ENCODE data around the gene OR2B2.
A peak's percentile ranks its signal among the peaks of the same experiment; 100 is the strongest.

Gene OR2B2

DNA sequence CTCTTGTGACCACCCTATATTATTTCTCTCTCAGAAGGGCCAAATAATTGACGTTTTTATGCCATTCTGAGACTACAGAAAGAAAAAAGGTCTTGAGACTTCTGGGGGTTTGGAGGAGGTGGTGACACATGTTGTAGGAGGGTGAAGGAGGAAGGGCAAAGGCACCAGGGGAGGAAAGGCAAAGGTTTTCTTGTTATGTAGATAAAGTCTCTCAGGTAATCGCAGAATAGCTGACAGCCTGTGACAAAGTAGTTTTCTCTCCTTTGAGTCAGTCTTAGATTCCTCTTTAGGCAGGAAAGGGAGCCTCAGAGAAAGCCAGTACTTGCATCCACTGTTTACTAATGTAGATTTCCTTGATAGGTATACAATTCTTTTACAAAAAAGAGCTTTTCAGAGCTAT lies 23.6 kb downstream of the OR2B2 start:
- Histone ChIP-seq H3K27me3 (ENCODE audit: control insufficient read depth in 5 of 5, insufficient read depth in 4 of 5, low read length in 5 of 5) (peaks cover 14 to 44% (median 18%) of the 10 kb centered on the region in 5 donors), H3K9me3 (ENCODE audit: control insufficient read depth in 5 of 5, low read length in 5 of 5) (no peaks in the 10 kb centered on the region)

DNA sequence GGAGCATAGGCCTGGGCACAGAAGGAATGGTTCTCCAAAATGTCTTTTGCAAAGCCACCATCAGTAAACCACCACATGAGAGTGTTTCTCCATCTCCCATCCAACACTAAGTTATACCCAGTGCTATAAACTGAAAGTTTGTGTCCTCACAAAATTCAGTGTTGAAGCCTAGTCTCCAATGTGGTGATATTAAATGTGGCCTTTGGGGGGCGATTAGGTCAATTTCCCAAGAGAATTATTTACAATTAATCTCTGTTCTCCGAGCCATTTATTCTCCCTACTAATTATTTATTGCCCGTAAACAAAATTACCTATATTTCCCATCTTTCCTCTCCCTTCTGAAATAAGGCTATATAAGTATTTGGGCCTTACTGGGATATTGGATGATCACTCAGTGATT lies 26.1 kb downstream of the OR2B2 start:
- Histone ChIP-seq H3K4me1 (ENCODE audit: control insufficient read depth in 5 of 5, insufficient read depth in 5 of 5, low read length in 5 of 5) (peaks cover 0 to 11% (median 8%) of the 10 kb centered on the region in 5 donors), H3K4me3 (ENCODE audit: low read depth in 1 of 5, low read length in 5 of 5) (no peak overlapping the region), H3K9me3 (ENCODE audit: control insufficient read depth in 5 of 5, low read length in 5 of 5) (no peaks in the 10 kb centered on the region), H3K27ac (ENCODE audit: low read depth, low read length) (no peak overlapping the region), H3K9ac (ENCODE audit: low read length in 5 of 5) (no peak overlapping the region), H3K27me3 (ENCODE audit: control insufficient read depth in 5 of 5, insufficient read depth in 4 of 5, low read length in 5 of 5) (peaks cover 6 to 24% (median 12%) of the 10 kb centered on the region in 5 donors), H3K36me3 (ENCODE audit: control insufficient read depth in 5 of 5, insufficient read depth in 5 of 5, low read length in 5 of 5) (no peaks in the 10 kb centered on the region)

More for the DNA sequence above, 23.6 kb downstream of the OR2B2 start:
- Histone ChIP-seq H3K9ac (ENCODE audit: low read length in 5 of 5) (no peak overlapping the region), H3K36me3 (ENCODE audit: control insufficient read depth in 5 of 5, insufficient read depth in 5 of 5, low read length in 5 of 5) (no peaks in the 10 kb centered on the region), H3K27ac (ENCODE audit: low read depth, low read length) (no peak overlapping the region), H3K4me1 (ENCODE audit: control insufficient read depth in 5 of 5, insufficient read depth in 5 of 5, low read length in 5 of 5) (peaks cover 0 to 27% (median 21%) of the 10 kb centered on the region in 5 donors), H3K4me3 (ENCODE audit: low read depth in 1 of 5, low read length in 5 of 5) (no peak overlapping the region)

DNA sequence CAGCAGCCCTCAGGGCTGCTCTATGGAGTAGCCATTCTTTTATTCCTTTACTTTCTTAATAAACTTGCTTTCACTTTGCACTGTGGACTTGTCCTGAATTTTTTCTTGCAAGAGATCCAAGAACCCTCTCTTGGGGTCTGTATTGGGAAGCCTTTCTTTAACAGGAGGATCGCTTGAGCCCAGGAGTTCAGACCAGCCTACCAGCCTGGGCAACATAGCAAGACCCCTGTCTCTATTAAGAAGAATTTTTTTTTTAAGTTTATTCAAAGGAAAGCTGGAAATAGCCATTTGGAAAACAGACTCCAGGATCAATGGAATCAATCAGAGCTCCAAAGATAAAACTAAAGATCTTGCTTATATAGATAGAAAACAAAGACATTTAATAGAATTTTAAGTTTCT lies 29.1 kb downstream of the OR2B2 start:
- Histone ChIP-seq H3K36me3 (ENCODE audit: control insufficient read depth in 5 of 5, insufficient read depth in 5 of 5, low read length in 5 of 5) (no peaks in the 10 kb centered on the region), H3K9ac (ENCODE audit: low read length in 5 of 5) (no peak overlapping the region), H3K27me3 (ENCODE audit: control insufficient read depth in 5 of 5, insufficient read depth in 4 of 5, low read length in 5 of 5) (peaks cover 0 to 3% (median 3%) of the 10 kb centered on the region in 5 donors), H3K4me3 (ENCODE audit: low read depth in 1 of 5, low read length in 5 of 5) (no peak overlapping the region), H3K4me1 (ENCODE audit: control insufficient read depth in 5 of 5, insufficient read depth in 5 of 5, low read length in 5 of 5) (no peaks in the 10 kb centered on the region), H3K9me3 (ENCODE audit: control insufficient read depth in 5 of 5, low read length in 5 of 5) (no peaks in the 10 kb centered on the region), H3K27ac (ENCODE audit: low read depth, low read length) (no peak overlapping the region)

DNA sequence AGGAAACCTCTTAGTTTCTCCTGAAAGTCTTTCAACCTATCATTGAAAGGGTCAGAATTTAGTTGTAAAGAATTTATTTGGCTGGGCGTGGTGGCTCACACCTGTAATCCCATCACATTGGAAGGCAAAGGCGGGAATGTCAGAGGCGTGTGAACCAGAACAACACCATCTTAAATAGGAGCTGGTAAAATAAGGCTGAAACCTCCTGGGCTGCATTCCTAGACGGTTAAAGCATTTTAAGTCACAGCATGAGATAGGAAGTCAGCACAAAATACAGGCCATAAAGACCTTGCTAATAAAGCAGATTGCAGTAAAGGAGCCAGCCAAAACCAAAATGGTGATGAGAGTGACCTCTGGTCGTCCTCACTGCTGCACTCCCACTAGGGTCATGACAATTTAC lies 29.6 kb downstream of the OR2B2 start:
- H3K4me1 ChIP-seq (ENCODE audit: control insufficient read depth in 5 of 5, insufficient read depth in 5 of 5, low read length in 5 of 5): no peaks in the 10 kb centered on the region
- no peaks in the 10 kb centered on the region for H3K9me3 ChIP-seq (ENCODE audit: control insufficient read depth in 5 of 5, low read length in 5 of 5)
- no peaks in the 10 kb centered on the region for H3K27me3 ChIP-seq (ENCODE audit: control insufficient read depth in 5 of 5, insufficient read depth in 4 of 5, low read length in 5 of 5)
- no peaks in the 10 kb centered on the region for H3K36me3 ChIP-seq (ENCODE audit: control insufficient read depth in 5 of 5, insufficient read depth in 5 of 5, low read length in 5 of 5)
- no peak overlapping the region for H3K4me3 ChIP-seq (ENCODE audit: low read depth in 1 of 5, low read length in 5 of 5)
- no peak overlapping the region for H3K27ac ChIP-seq (ENCODE audit: low read depth, low read length)
- H3K9ac ChIP-seq (ENCODE audit: low read length in 5 of 5): no peak overlapping the region

DNA sequence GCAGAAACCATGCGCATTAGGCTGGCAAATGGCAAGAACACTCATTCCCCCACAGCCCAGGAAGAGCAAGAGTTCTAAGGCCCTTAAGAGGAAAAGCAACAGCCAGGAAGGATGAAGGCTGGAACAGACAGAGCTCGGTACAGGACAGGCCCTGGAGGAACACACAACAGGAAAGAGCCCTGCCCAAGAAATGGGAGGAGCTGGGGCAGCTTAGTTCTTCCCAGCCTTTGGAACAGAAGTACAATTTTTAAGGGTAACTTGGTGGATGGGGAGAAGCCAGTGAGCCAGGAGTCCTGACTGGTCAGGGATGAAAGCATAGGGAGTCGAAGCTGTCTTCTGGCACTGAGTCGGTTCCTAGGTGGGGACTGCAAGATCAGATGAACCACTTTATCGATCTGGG lies 32.4 kb downstream of the OR2B2 start:
- Histone ChIP-seq H3K4me3 (ENCODE audit: low read depth in 1 of 5, low read length in 5 of 5) (no peak overlapping the region), H3K9me3 (ENCODE audit: control insufficient read depth in 5 of 5, low read length in 5 of 5) (no peaks in the 10 kb centered on the region), H3K9ac (ENCODE audit: low read length in 5 of 5) (no peak overlapping the region), H3K36me3 (ENCODE audit: control insufficient read depth in 5 of 5, insufficient read depth in 5 of 5, low read length in 5 of 5) (no peaks in the 10 kb centered on the region), H3K4me1 (ENCODE audit: control insufficient read depth in 5 of 5, insufficient read depth in 5 of 5, low read length in 5 of 5) (no peaks in the 10 kb centered on the region), H3K27me3 (ENCODE audit: control insufficient read depth in 5 of 5, insufficient read depth in 4 of 5, low read length in 5 of 5) (no peaks in the 10 kb centered on the region), H3K27ac (ENCODE audit: low read depth, low read length) (no peak overlapping the region)

DNA sequence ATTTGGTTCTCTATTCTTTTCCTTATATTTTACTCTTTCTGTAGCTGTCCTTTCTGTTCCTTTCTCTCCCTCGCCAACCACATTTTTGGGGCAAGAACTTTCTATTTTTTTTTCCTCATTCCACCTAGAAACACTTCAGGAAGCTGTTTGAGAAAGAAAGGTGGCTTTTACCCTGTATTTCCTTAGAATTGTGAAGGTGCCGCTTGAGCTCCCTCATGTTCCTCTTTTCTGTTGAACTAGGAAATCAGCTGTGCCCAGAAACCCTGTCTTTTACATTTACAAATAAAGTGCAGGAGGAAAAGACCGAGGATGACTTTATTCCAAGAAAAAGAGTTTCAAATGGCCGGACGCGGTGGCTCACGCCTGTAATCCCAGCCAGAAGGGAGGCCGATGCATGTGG lies 38.2 kb downstream of the OR2B2 start:
- Histone ChIP-seq H3K27me3 (ENCODE audit: control insufficient read depth in 5 of 5, insufficient read depth in 4 of 5, low read length in 5 of 5) (peaks cover 0 to 20% (median 0%) of the 10 kb centered on the region in 5 donors), H3K9me3 (ENCODE audit: control insufficient read depth in 5 of 5, low read length in 5 of 5) (no peaks in the 10 kb centered on the region), H3K27ac (ENCODE audit: low read depth, low read length) (no peak overlapping the region), H3K36me3 (ENCODE audit: control insufficient read depth in 5 of 5, insufficient read depth in 5 of 5, low read length in 5 of 5) (no peaks in the 10 kb centered on the region), H3K4me1 (ENCODE audit: control insufficient read depth in 5 of 5, insufficient read depth in 5 of 5, low read length in 5 of 5) (peaks cover 0 to 23% (median 21%) of the 10 kb centered on the region in 5 donors), H3K9ac (ENCODE audit: low read length in 5 of 5) (peak overlapping the region in 1 of 5 donors; percentile 73), H3K4me3 (ENCODE audit: low read depth in 1 of 5, low read length in 5 of 5) (peak overlapping the region in 4 of 5 donors; percentile 72 to 83 (median 80))

DNA sequence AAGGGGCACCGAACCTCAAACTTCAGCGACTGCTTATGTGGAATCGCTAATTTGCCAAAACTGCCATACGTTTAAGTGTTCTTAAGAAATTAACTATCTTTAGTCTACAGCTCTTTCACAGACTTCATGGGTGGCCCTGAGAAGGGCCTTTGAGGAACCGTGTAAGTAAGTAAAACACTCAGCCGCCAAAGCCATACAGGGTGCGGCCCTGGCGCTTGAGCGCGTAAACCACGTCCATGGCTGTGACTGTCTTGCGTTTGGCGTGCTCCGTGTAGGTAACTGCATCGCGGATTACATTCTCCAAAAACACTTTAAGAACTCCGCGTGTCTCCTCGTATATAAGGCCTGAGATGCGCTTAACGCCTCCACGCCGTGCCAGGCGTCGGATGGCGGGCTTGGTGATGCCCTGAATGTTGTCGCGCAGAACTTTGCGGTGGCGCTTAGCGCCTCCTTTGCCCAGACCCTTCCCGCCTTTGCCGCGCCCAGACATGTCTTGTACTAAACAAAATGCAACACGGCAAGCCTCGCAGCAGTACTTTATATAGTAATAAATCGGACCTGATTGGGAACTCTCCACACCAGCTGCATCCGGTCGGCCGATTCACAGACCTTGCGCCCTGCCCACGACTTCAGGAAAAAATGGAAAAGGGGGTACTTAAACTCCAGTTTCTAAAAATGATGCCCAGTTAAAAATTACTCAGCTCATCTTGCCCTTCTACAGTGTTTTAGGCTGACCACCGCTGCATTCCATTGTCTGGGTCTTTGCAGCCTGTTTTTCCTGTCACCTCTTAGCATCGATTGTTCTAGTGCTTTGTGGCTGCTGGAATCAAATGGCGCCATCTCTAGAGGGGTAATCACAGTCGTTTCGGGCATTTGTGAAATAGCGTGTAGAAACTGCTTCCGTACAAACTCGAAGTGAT lies 38.9 kb downstream of the OR2B2 start:
- Histone ChIP-seq H3K27me3 (ENCODE audit: control insufficient read depth in 5 of 5, insufficient read depth in 4 of 5, low read length in 5 of 5) (peaks cover 0 to 20% (median 0%) of the 10 kb centered on the region in 5 donors), H3K4me3 (ENCODE audit: low read depth in 1 of 5, low read length in 5 of 5) (peak overlapping the region; percentile 72 to 88 (median 82)), H3K36me3 (ENCODE audit: control insufficient read depth in 5 of 5, insufficient read depth in 5 of 5, low read length in 5 of 5) (no peaks in the 10 kb centered on the region), H3K9me3 (ENCODE audit: control insufficient read depth in 5 of 5, low read length in 5 of 5) (no peaks in the 10 kb centered on the region), H3K27ac (ENCODE audit: low read depth, low read length) (peak overlapping the region; percentile 14), H3K9ac (ENCODE audit: low read length in 5 of 5) (peak overlapping the region; percentile 56 to 77 (median 64)), H3K4me1 (ENCODE audit: control insufficient read depth in 5 of 5, insufficient read depth in 5 of 5, low read length in 5 of 5) (peaks cover 0 to 23% (median 21%) of the 10 kb centered on the region in 5 donors)

DNA sequence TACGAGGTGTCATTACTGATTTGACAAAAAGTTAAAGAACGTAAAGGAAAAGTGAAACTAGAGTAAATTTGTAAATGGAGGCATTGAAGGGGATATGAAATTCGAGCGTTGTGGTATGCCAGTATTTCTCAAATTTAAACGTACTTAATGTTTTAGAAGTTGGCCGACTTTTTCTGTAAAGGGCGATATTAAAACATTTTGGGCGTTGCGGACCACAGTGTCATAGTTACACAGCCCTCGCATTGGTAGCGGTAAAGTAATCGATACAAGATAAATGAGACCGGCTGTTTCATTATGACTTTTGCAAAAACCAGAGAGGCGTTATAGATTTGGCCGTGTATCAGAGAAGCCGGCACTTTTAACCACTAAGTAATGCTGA lies 39.6 kb downstream of the OR2B2 start:
- peak overlapping the region; percentile 14 for H3K27ac ChIP-seq (ENCODE audit: low read depth, low read length)
- no peaks in the 10 kb centered on the region for H3K9me3 ChIP-seq (ENCODE audit: control insufficient read depth in 5 of 5, low read length in 5 of 5)
- H3K9ac ChIP-seq (ENCODE audit: low read length in 5 of 5): peak overlapping the region; percentile 56 to 77 (median 64)
- peaks cover 0 to 22% (median 2%) of the 10 kb centered on the region in 5 donors for H3K27me3 ChIP-seq (ENCODE audit: control insufficient read depth in 5 of 5, insufficient read depth in 4 of 5, low read length in 5 of 5)
- H3K4me1 ChIP-seq (ENCODE audit: control insufficient read depth in 5 of 5, insufficient read depth in 5 of 5, low read length in 5 of 5): peaks cover 0 to 25% (median 23%) of the 10 kb centered on the region in 5 donors
- H3K4me3 ChIP-seq (ENCODE audit: low read depth in 1 of 5, low read length in 5 of 5): peak overlapping the region; percentile 72 to 88 (median 82)
- H3K36me3 ChIP-seq (ENCODE audit: control insufficient read depth in 5 of 5, insufficient read depth in 5 of 5, low read length in 5 of 5): no peaks in the 10 kb centered on the region

DNA sequence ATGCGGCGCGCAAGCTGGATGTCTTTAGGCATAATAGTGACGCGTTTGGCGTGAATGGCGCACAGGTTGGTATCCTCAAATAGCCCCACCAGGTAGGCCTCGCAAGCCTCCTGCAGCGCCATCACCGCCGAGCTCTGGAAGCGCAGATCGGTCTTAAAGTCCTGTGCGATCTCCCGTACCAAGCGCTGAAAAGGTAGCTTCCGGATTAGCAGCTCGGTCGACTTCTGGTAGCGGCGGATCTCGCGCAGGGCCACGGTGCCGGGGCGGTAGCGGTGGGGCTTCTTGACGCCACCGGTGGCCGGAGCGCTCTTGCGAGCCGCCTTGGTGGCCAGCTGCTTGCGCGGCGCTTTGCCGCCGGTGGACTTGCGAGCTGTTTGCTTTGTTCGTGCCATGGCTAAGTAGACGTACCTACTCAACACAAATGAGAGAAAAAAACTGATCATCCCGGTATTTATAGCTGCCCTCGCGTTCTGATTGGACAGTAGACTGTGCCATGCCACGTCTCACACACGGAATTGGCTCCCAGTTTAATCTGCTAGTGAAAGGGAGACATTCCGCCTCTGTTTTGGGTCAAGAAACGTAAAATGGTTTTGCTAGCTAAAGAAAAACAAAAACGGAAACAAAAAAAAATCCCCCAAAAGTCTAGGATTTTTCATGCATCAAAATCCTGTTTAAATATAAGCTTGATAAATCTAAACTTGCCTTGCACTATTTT lies 40.1 kb downstream of the OR2B2 start:
- Histone ChIP-seq H3K4me1 (ENCODE audit: control insufficient read depth in 5 of 5, insufficient read depth in 5 of 5, low read length in 5 of 5) (peaks cover 0 to 31% (median 28%) of the 10 kb centered on the region in 5 donors), H3K9me3 (ENCODE audit: control insufficient read depth in 5 of 5, low read length in 5 of 5) (no peaks in the 10 kb centered on the region), H3K27me3 (ENCODE audit: control insufficient read depth in 5 of 5, insufficient read depth in 4 of 5, low read length in 5 of 5) (peaks cover 0 to 23% (median 2%) of the 10 kb centered on the region in 5 donors), H3K9ac (ENCODE audit: low read length in 5 of 5) (peak overlapping the region in 4 of 5 donors; percentile 59 to 77 (median 68)), H3K36me3 (ENCODE audit: control insufficient read depth in 5 of 5, insufficient read depth in 5 of 5, low read length in 5 of 5) (no peaks in the 10 kb centered on the region), H3K4me3 (ENCODE audit: low read depth in 1 of 5, low read length in 5 of 5) (peak overlapping the region; percentile 72 to 88 (median 82)), H3K27ac (ENCODE audit: low read depth, low read length) (peak overlapping the region; percentile 14)

Data from subcutaneous abdominal adipose tissue (tissue), 5 donors.